ENCODE measurements around the gene MVB12B. TPM values are rescaled to one million over a fixed set of nuclear protein-coding genes. Genes with fewer than 3 reads are reported as not detected.

Gene MVB12B
- total RNA-seq, 1 experiment from 2014 or later, result 5.5 TPM

DNA sequence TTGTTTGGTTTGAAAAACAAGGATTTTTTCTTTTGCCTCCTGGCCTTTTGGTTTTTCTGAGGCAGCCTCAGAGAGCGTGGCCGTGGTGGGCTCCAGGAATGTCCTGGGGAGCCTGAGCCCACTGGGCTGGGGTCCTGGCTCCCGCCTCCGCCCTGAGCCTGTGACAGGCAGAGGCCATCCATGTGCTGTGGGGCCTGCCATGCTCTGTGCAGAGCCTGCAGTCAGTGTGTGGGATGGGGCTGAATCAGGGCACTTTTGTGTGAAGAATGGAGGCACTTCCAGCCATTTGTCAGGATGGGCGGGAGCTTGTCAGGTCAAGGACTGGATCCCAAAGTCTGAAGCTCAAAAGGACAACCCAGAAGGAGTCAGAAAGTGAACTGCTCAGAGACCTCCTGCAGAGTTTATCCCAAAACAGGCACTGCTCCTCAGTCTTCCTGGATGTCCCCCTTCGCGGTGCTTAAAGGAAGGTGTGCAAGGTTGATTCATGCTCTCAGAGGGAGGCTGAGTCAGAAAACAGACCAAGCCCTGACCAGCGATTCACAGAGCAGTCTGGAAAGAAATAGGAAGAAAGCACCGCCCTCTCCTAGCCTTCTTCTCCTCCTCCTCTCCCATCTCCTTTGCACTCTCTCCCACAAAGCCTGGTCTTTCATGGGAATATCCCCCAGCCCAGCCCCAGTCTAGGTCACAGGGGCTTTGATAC lies 53.2 kb downstream of the MVB12B start:
- DNase-seq (ENCODE audit: extremely low read depth, low read depth), result no peak

DNA sequence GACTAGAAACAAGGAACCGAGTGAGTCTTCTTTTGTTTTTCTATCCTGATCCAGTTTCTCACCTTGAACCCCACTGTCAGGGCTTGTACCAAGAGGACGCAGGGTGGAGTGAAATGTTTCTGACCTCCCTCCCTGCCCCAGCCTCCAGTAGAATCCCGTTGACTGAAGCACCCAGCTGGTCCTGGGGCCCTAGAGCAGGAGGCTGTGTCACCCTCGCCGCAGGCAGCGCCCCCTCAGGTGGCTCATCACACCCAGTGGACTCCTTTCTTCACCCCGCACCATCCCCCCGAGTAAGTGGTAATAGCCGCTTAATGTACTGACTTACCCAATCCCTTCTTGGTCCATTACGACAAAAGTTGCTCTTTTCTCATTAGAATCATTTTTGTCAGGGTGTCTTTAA lies 53.8 kb downstream of the MVB12B start:
- DNase-seq (ENCODE audit: extremely low read depth, low read depth), result no peak

DNA sequence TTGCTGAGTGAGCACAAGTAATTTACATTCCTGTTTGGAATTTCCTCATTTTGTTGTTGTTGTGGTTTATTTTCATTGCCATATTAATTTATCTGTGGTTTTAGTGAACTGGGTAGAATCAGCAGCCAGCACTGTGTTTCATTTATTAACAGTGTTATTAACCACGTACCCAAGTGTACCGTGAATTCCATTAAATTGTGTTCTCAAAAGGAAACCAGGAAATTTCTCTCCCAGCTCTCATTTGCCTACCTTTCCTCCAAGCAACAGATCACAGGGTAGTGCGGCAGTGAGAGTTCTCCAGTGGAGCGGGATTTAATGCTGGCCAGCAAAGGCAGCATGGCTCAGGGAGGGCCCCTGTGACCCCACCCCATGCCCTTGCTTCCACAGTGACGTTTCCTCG lies 54.6 kb downstream of the MVB12B start:
- DNase-seq (ENCODE audit: extremely low read depth, low read depth), result no peak

DNA sequence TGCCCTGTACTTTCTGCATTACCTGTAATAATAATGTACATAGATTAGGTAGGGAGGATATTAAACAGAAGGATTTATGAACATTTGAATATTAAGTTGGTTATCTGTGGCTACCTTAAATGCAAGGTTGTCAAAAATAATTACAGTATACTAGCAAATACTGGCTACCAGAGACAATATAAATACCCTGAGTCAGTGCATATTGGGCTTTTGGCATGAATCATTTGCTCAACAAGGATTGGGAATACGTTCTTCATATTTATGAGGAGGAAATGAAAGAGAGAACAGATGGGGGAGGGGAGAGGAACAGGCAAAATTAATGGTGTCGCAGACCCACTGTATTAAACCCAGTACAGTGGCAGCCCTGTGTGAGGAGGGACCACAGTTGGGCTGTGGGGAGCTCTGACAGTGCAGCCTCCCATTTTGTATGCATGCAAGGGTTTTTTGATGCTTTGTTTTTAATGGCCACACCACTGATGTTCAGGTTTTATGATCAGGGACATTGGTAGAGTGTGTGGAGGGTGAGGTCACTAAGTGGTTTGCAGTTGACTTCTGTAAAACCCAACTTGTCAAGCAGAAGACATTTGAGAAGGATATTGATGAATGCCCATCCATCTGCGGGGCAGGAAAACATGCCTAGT lies 56.9 kb downstream of the MVB12B start:
- no peak for DNase-seq (ENCODE audit: extremely low read depth, low read depth)

GRCh38 chr9:126384926-126385325 lies 58.3 kb downstream of the MVB12B start:
- DNase-seq (ENCODE audit: extremely low read depth, low read depth), result no peak

- no peak for DNase-seq (ENCODE audit: extremely low read depth, low read depth)
These were observed 59.5 kb downstream of the MVB12B start for GRCh38 chr9:126386088-126386487.

DNA sequence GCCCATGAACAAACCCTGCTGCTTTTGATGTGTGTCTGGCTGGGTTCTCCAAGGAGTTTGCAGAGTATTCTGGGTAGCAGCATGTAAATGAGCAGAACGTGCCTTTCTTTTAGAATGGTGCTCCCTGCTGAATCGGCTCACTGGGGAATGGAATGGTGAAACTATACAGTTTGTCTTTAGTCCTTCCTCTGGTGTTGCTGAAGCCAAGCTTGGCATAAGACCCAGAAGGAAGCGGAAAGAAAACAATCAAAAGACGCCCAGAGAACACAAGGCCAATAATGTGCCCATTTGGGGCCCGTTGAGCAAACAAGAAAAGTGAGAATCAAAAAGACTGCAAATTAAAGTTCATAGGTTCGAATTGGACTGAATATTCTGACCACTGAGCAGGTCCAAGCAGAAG lies 60.1 kb downstream of the MVB12B start:
- DNase-seq (ENCODE audit: extremely low read depth, low read depth), result no peak

DNA sequence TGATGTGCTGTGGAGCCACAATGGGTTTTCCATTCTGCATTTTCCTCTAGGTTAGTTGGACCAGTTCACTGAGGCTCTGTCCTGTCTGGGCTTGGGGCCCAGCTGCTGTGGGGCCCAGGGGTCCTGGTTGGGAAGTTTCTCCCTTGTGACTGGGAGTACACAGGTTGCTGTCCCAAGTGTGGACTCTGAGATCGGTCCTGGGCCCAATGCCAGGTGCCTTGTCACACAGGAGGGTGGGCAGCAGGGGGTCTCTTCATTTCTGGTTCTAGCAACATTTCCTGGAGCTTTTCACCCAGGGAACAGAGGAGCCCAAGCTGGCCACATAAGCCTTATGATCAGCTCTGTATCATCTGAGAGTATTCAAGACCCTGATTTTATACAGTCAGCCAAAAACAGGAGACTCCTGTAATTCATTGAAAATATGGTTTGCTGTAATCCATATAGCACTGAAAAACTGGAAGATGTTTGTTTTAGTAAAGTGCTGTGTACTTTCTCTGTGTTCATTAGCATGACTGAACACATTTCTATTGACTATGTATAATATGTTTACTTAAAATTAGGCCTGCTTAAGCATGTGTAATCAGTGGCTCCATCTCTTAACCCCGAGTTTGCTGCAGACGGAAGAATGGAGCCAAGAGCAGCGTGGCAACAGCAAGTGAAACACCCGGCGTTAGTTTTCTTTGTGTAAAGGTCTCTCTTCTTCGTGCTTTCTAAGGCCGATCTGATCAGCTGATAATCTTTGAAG lies 62.5 kb downstream of the MVB12B start:
- DNase-seq (ENCODE audit: extremely low read depth, low read depth), result no peak

- DNase-seq (ENCODE audit: extremely low read depth, low read depth), result no peak
These were observed 63.4 kb downstream of the MVB12B start for GRCh38 chr9:126389992-126390391.

DNA sequence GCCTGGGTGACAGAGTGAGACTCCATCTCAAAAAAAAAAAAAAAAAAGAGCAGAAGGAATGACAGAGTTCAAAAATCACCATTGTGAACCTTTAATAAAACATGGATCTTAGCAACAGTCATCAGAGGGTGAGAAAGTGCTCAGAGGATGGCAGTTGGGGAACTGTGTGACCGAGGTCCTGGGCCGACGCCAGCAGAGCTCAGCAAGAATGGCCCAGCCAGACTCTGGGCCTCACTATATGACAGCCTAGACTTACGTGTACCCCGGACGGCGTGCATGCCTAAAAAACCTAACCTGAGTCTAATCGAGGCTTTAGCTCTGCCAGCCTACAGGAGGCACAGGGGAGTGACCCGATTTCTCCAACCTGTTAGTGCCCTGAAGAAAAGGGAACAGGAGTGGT lies 64.3 kb downstream of the MVB12B start:
- DNase-seq (ENCODE audit: extremely low read depth, low read depth), result no peak

GRCh38 chr9:126391713-126392661 lies 65.4 kb downstream of the MVB12B start:
- DNase-seq (ENCODE audit: extremely low read depth, low read depth), result no peak

GRCh38 chr9:126392662-126393371 lies 66.2 kb downstream of the MVB12B start:
- no peak for DNase-seq (ENCODE audit: extremely low read depth, low read depth)

DNA sequence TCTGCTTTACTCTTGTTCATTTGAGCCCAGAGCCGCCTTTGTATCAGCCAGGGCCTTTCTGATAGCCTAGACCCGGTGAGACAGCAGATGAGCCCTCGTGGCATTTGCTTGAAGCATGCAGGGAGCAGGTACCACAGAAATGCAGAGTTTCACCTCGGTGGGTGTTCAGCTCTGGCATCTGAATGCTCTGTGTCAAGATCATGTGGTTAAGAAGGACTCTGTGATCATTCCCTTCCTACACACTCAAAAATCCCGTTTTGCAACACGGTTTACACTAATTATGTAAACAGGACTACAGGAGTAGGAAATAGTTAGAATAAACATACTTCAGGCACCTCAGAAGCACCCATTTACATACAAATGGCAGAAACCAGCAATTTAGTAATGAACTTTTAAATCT lies 67.2 kb downstream of the MVB12B start:
- DNase-seq (ENCODE audit: extremely low read depth, low read depth), result no peak

GRCh38 chr9:126394802-126395201 lies 68.2 kb downstream of the MVB12B start:
- no peak for DNase-seq (ENCODE audit: extremely low read depth, low read depth)

- DNase-seq (ENCODE audit: extremely low read depth, low read depth), result no peak
These were observed 69.0 kb downstream of the MVB12B start for GRCh38 chr9:126395439-126396212.

DNA sequence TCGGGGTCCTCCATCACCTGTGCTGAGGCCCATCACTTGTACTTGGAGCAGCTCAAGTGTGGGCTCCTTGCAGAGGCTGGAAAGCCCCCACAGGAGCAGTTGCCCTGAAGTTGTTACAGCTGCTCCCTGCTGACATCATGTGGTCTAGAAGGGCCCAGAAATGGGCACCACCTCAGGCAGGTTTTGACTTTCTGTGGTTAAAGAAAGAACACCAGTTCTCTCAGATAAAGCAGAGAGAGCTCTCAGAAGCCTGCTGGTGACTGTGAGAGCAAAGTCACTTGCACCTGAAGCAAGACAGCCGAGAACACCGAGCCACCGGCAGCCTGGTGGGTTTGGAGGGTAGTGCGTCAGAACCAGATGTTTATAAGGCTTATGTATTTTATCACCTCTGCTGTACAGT lies 70.4 kb downstream of the MVB12B start:
- DNase-seq (ENCODE audit: extremely low read depth, low read depth), result no peak

GRCh38 chr9:126398403-126399058 lies 71.9 kb downstream of the MVB12B start:
- peak; percentile 58 for DNase-seq (ENCODE audit: extremely low read depth, low read depth)

DNA sequence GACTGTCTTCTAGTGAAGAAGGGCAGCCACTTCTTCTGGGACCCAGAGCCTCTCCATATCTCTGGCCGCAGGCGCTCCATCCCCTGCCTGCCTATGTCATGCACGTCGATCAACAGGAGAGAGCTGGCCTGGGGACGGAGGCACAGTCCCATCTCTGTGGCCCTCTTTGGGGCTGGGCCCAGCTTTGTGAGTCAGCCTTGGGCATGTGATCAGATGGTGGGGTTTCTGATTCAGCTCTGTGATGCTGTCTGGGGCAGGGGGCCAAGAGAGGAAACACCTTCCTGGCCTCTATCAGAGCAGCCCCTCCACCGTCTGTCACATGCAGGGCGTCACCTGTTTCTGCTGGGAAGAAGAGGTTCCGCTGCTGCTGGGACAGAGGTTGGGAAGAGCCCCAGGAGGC lies 72.6 kb downstream of the MVB12B start:
- DNase-seq (ENCODE audit: extremely low read depth, low read depth), result no peak

DNA sequence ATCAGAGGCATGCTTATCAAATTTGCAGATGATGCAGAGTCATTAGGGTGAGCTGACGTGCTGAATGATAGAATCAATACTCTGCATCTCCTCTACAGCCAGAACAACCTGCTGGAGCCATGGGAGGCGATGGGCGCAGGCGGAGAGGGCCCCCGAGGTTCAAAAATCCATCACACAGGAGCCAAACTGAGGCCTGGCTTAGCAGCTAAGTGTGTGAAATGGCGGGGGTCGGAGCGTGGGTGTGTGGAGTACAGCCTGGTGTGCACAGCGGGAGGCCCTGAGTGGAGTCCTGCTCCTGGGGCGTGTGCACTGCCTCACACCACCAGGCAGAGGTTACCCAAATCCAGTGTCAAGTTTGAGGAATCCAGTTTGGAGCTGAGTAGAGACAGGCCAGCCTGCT lies 73.2 kb downstream of the MVB12B start:
- no peak for DNase-seq (ENCODE audit: extremely low read depth, low read depth)

All from NCI-H460 (cell line).